K562 (cell line): ENCODE data around the gene MGAT4C. TPM values are rescaled to one million over a fixed set of nuclear protein-coding genes. Genes with fewer than 3 reads are reported as not detected.

ENCODE experiments used
- ATAC-seq: fragments of 200-7000 bp; cut with Tn5 transposase; 3 replicates; pipeline ENCODE4 v1.9.1; 2020; ENCODE audit warnings: moderate library complexity
- BruUV-seq: library from RNA; stranded (reverse); fragments of 400-500 nt; replicated peaks from 2 replicates; lab custom pipeline; 2021; lab: Mats Ljungman, UMichigan
- CTCF ChIA-PET: fragments of 300-600 bp; formaldehyde crosslinking; extraction: SDS; loops from one replicate; lab custom pipeline; 2021; ENCODE audit warnings: low intra/inter-chr PET ratio; lab: Yijun Ruan, JAX
- POLR2A ChIA-PET: fragments of 300-600, 350-650 bp; sonication (Branson Sonifier 250); formaldehyde crosslinking; extraction: SDS; loops from one replicate; lab custom pipeline; 2021; ENCODE audit warnings: antibody characterized with exemption, inconsistent platforms; lab: Yijun Ruan, JAX
- DNase-seq, 4 experiments: peaks; one replicate each; pipeline versions ENCODE4 v3.0.0 to v3.0.0-alpha.2; 2011 to 2018; ENCODE audit warnings: low spot score in 3 of 4, mixed read lengths in 3 of 4; ENCODE audit errors: extremely low read depth in 1 of 4
- FAIRE-seq: peaks from 2 replicates; lab custom pipeline; 2011; peaks lifted over from hg19 to GRCh38; lab: Jason Lieb, UNC
- H2AFZ ChIP-seq: 2 replicates; pipeline ENCODE4 v1.6.0; 2011; ENCODE audit warnings: low read depth, low read length, control low read depth, inconsistent platforms
- H3K27ac ChIP-seq: fragments of 200-600 bp; 3 replicates; pipeline ENCODE4 v1.8.0; 2011; ENCODE audit warnings: low read depth, mild to moderate bottlenecking, control low read depth, inconsistent platforms, low read length, moderate library complexity, mixed read lengths; ENCODE audit errors: extremely low read depth
- H3K27me3 ChIP-seq, 2 experiments: fragments of 300-600 bp in 1 of 2; 2 replicates in 1 of 2; 3 replicates in 1 of 2; pipeline versions ENCODE4 v1.6.0 to v1.8.0; 2011; ENCODE audit warnings: inconsistent platforms in 2 of 2, low read length in 2 of 2, mild to moderate bottlenecking in 1 of 2, mixed read lengths in 1 of 2, moderate library complexity in 1 of 2; ENCODE audit not compliant: control insufficient read depth in 2 of 2, insufficient read depth in 2 of 2
- H3K36me3 ChIP-seq: fragments of 300-600 bp; 3 replicates; pipeline ENCODE4 v1.8.0; 2011; ENCODE audit warnings: mild to moderate bottlenecking, low read length, inconsistent platforms; ENCODE audit not compliant: control insufficient read depth, insufficient read depth
- H3K4me1 ChIP-seq, 2 experiments: fragments of 200-600 bp in 1 of 2; replicated peaks in 1 of 2; 2 replicates in 1 of 2; 3 replicates in 1 of 2; pipeline versions ENCODE4 v1.5.1 to v1.8.0; 2011; ENCODE audit warnings: inconsistent platforms in 2 of 2, low read length in 2 of 2, mild to moderate bottlenecking in 1 of 2, mixed read lengths in 1 of 2, moderate library complexity in 1 of 2; ENCODE audit not compliant: control insufficient read depth in 2 of 2, insufficient read depth in 2 of 2
- H3K4me2 ChIP-seq: 2 replicates; pipeline ENCODE4 v1.6.1; 2011; ENCODE audit warnings: low read length, control low read depth, inconsistent platforms, mixed read lengths; ENCODE audit not compliant: insufficient read depth
- H3K4me3 ChIP-seq: fragments of 200-600 bp; sonication (generic), shearing (Covaris generic); 2 replicates; pipeline ENCODE4 v1.5.1; 2016; ENCODE audit warnings: control low read depth, inconsistent platforms
- H3K79me2 ChIP-seq: fragments of 200-600 bp; 3 replicates; pipeline ENCODE4 v1.8.0; 2011; ENCODE audit warnings: low read length, inconsistent platforms; ENCODE audit not compliant: control insufficient read depth, insufficient read depth
- H3K9ac ChIP-seq, 2 experiments: 2 replicates each; pipeline versions ENCODE4 v1.6.0 to v1.6.1; 2011; ENCODE audit warnings: low read depth in 2 of 2, low read length in 2 of 2, control low read depth in 1 of 2, inconsistent platforms in 1 of 2, mild to moderate bottlenecking in 1 of 2, mixed read lengths in 1 of 2; ENCODE audit not compliant: insufficient read depth in 1 of 2
- H3K9me1 ChIP-seq: one replicate; pipeline ENCODE4 v1.6.0; 2011; ENCODE audit warnings: inconsistent platforms, mild to moderate bottlenecking, low read length, moderate library complexity; ENCODE audit not compliant: control insufficient read depth, insufficient read depth
- H3K9me3 ChIP-seq: replicated peaks from 2 replicates; pipeline ENCODE4 v1.5.1; 2011; ENCODE audit warnings: low read depth, low read length, inconsistent platforms; ENCODE audit not compliant: control insufficient read depth, insufficient read depth
- H4K20me1 ChIP-seq: replicated peaks from 2 replicates; pipeline ENCODE4 v1.6.1; 2011; ENCODE audit warnings: low read length, inconsistent platforms, mixed read lengths; ENCODE audit not compliant: control insufficient read depth, insufficient read depth
- BHLHE40 ChIP-seq: IDR thresholded peaks from 2 replicates; pipeline ENCODE4 v1.6.1; 2011; ENCODE audit warnings: low read length, improper control_type of control experiment
- C11orf30 ChIP-seq: fragments of 450-650 bp; IDR thresholded peaks from 2 replicates; pipeline ENCODE4 v1.6.1; 2016; ENCODE audit warnings: low read depth, mild to moderate bottlenecking
- CXXC5 ChIP-seq: fragments of 250-450 bp; sonication (Bioruptor Pico); IDR thresholded peaks from 2 replicates; pipeline ENCODE4 v1.8.0; 2022; ENCODE audit warnings: inconsistent platforms, mild to moderate bottlenecking, moderate library complexity
- ELF4 ChIP-seq: fragments of 450-650 bp; formaldehyde crosslinking; IDR thresholded peaks from 2 replicates; pipeline ENCODE4 v1.4.0; 2022; ENCODE audit warnings: missing genetic modification characterization
- ELK3 ChIP-seq: fragments of 450-650 bp; formaldehyde crosslinking; IDR thresholded peaks from 2 replicates; pipeline ENCODE4 v1.4.0; 2020; ENCODE audit warnings: mild to moderate bottlenecking
- NCOA1 ChIP-seq: fragments of 450-650 bp; IDR thresholded peaks from 2 replicates; pipeline ENCODE4 v1.6.1; 2016; ENCODE audit warnings: low read depth
- TCF7L2 ChIP-seq: fragments of 150-350 bp; IDR thresholded peaks from 2 replicates; pipeline ENCODE4 v1.6.1; 2016; ENCODE audit warnings: low read depth, mild to moderate bottlenecking, low read length, moderate library complexity
- TGIF2 ChIP-seq: sonication (generic); formaldehyde crosslinking; IDR thresholded peaks from 2 replicates; pipeline ENCODE4 v1.8.1; 2022; ENCODE audit warnings: mild to moderate bottlenecking, missing genetic modification reagents, moderate library complexity
- ZNF263 ChIP-seq: sonication (generic); formaldehyde crosslinking; IDR thresholded peaks from 2 replicates; pipeline ENCODE4 v1.8.0; 2022; ENCODE audit warnings: mild to moderate bottlenecking, missing genetic modification reagents, borderline replicate concordance
- in situ Hi-C: fragments of 300-500 bp; cut with MboI; formaldehyde crosslinking; loops from 4 replicates; pipeline ENCODE4 v1.15.0; 2018; ENCODE audit warnings: inconsistent platforms, mixed read lengths
- intact Hi-C: fragments of 100-400 bp; cut with micrococcal nuclease; formaldehyde crosslinking; loops from 2 replicates; pipeline ENCODE4 v1.14.2; 2022
- polyA plus RNA-seq, 8 experiments: library from polyadenylated mRNA; depleted of rRNA in 4 of 8; stranded (reverse) in 5 of 8; unstranded in 3 of 8; fragments of >200 nt; fragmentation: Nextera tagmentation in 2 of 8; fragmentation: Illumina TruSeq in 1 of 8; extraction: Ambion mirVana in 2 of 8; extraction: Trizol in 1 of 8; gene quantifications; 2 replicates each; pipeline versions ENCODE4 v1.2.1 to v1.2.3, GENCODE V29; 2011 to 2014; ENCODE audit warnings: inconsistent platforms in 1 of 8, missing spikeins in 1 of 8
- total RNA-seq, 7 experiments: library from RNA; depleted of rRNA in 6 of 7; stranded (reverse); fragments of >200 nt in 6 of 7; fragmentation: Illumina TruSeq in 2 of 7; extraction: Trizol in 2 of 7; gene quantifications; 2 replicates each; pipeline versions ENCODE4 v1.2.1 to v1.2.3, GENCODE V29; 2011 to 2021; ENCODE audit warnings: low replicate concordance in 1 of 7

MGAT4C gene
- total and polyA plus RNA-seq, 9 of the 15 experiments (the other 6 are each of a cell fraction or from before 2014, with no cell fraction given): not detected

GRCh38 chr12:86154620-86155019 is 101.6 kb downstream of the MGAT4C start (continued):
- no peak for TF ChIP-seq ELK3 (CRISPR knock-in tag)
- no peak for TF ChIP-seq TCF7L2
- TF ChIP-seq TGIF2 (CRISPR knock-in tag): no peak
- no peak for TF ChIP-seq CXXC5 (CRISPR knock-in tag)
- no peak for TF ChIP-seq ZNF263 (CRISPR knock-in tag)

GRCh38 chr12:86148612-86149011 is 107.6 kb downstream of the MGAT4C start:
- BruUV-seq: no TSS peak
- no peak overlapping the region for H2AFZ ChIP-seq
- no peak overlapping the region for H3K4me2 ChIP-seq
- H3K4me1 ChIP-seq: no peaks in the 10 kb centered on the region
- H3K9me1 ChIP-seq: no peaks in the 10 kb centered on the region
- intact Hi-C loops (no loop called here), in situ Hi-C loops (no loop called here)
- ATAC-seq: no peak
- FAIRE-seq: no peak
- H3K27me3 ChIP-seq: no peaks in the 10 kb centered on the region
- ChIA-PET CTCF (no interaction called here), POLR2A (no interaction called here)
- H3K9ac ChIP-seq: no peak overlapping the region
- no peaks in the 10 kb centered on the region for H3K9me3 ChIP-seq
- no peaks in the 10 kb centered on the region for H3K36me3 ChIP-seq
- H3K79me2 ChIP-seq: no peaks in the 10 kb centered on the region
- no peak for DNase-seq
- no peak for TF ChIP-seq BHLHE40
- TF ChIP-seq C11orf30: no peak
- TF ChIP-seq ELF4 (CRISPR knock-in tag): no peak
- no peak for TF ChIP-seq NCOA1
- no peaks in the 10 kb centered on the region for H4K20me1 ChIP-seq
- H3K4me3 ChIP-seq: no peak overlapping the region
- H3K27ac ChIP-seq: no peak overlapping the region
